HT-29 (cell line): Measurements from ENCODE around the gene NFKBIZ. TPM values are rescaled to one million over a fixed set of nuclear protein-coding genes. Genes with fewer than 3 reads are reported as not detected.

Experiments used
- DNase-seq: peaks from one replicate; pipeline ENCODE4 v3.0.0-alpha.2; 2015; ENCODE audit warnings: low spot score
- total RNA-seq: library from RNA; depleted of rRNA; stranded (reverse); fragments of >200 nt; shearing (Covaris generic); gene quantifications from 2 replicates; pipeline ENCODE4 v1.2.3, GENCODE V29; 2014

The NFKBIZ gene
- total RNA-seq, 1 experiment from 2014 or later = 51.0 TPM

GRCh38 chr3:101827211-101828174 lies 21.8 kb upstream of the NFKBIZ start:
- DNase-seq = peak; percentile 87

GRCh38 chr3:101828276-101828675 lies 21.0 kb upstream of the NFKBIZ start:
- DNase-seq = peak; percentile 42

- DNase-seq = peak; percentile 26
Measured at GRCh38 chr3:101828691-101829436, 20.4 kb upstream of the NFKBIZ start.

GRCh38 chr3:101829437-101829830 lies 19.9 kb upstream of the NFKBIZ start:
- no peak for DNase-seq

GRCh38 chr3:101829874-101830273 lies 19.4 kb upstream of the NFKBIZ start:
- DNase-seq = no peak

GRCh38 chr3:101833446-101833974 lies 15.8 kb upstream of the NFKBIZ start:
- DNase-seq = no peak

GRCh38 chr3:101835676-101836075 lies 13.6 kb upstream of the NFKBIZ start:
- DNase-seq = no peak

GRCh38 chr3:101836160-101836559 lies 13.2 kb upstream of the NFKBIZ start:
- DNase-seq = no peak

GRCh38 chr3:101836652-101837598 lies 12.4 kb upstream of the NFKBIZ start:
- DNase-seq = peak; percentile 61

GRCh38 chr3:101838691-101839090 lies 10.6 kb upstream of the NFKBIZ start:
- DNase-seq = no peak

- DNase-seq = no peak
Measured at GRCh38 chr3:101840066-101840465, 9.2 kb upstream of the NFKBIZ start.

GRCh38 chr3:101842245-101842934 lies 6.9 kb upstream of the NFKBIZ start:
- DNase-seq = no peak

GRCh38 chr3:101842935-101843330 lies 6.4 kb upstream of the NFKBIZ start:
- DNase-seq = no peak

- no peak for DNase-seq
Measured at GRCh38 chr3:101845425-101845824, 3.9 kb upstream of the NFKBIZ start.

GRCh38 chr3:101846709-101847108 lies 2.6 kb upstream of the NFKBIZ start:
- peak; percentile 43 for DNase-seq

- no peak for DNase-seq
Measured at GRCh38 chr3:101847328-101847727, 2.0 kb upstream of the NFKBIZ start.

GRCh38 chr3:101848326-101848725 lies 988 bp upstream of the NFKBIZ start:
- DNase-seq = peak; percentile 82

- peak; percentile 58 for DNase-seq
Measured at GRCh38 chr3:101849714-101850245, 466 bp downstream of the NFKBIZ start.

- DNase-seq = peak; percentile 70
Measured at GRCh38 chr3:101850246-101851051, 1.1 kb downstream of the NFKBIZ start.
